ENCODE data around the gene RFXAP. TPM values are rescaled to one million over a fixed set of nuclear protein-coding genes. Genes with fewer than 3 reads are reported as not detected.

The RFXAP gene
- total RNA-seq, 1 donor = 2.6 TPM

DNA sequence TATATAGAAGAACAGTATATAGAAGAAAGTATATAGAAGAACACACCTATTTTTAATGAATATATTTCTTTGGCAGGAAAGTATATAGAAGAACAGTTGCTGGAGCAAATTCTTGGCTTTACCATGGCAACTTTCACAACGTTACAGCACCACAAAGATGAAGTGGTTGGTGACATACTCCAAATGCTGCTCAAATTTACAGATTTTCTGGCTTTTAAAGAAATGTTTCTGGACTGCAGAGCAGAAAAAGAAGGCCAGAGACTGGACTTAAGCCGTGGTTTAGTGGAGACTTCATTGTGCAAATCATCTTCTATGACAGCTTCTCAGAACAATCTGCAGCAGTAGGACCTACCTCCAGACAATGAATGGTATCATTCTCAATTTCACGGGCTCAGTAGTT lies 24.3 kb upstream of the RFXAP start:
- H3K4me3 ChIP-seq (ENCODE audit: low read depth, low read length) = no peak overlapping the region
- DNase-seq (ENCODE audit: low read depth) = no peak
- TF ChIP-seq, protein P1, sequence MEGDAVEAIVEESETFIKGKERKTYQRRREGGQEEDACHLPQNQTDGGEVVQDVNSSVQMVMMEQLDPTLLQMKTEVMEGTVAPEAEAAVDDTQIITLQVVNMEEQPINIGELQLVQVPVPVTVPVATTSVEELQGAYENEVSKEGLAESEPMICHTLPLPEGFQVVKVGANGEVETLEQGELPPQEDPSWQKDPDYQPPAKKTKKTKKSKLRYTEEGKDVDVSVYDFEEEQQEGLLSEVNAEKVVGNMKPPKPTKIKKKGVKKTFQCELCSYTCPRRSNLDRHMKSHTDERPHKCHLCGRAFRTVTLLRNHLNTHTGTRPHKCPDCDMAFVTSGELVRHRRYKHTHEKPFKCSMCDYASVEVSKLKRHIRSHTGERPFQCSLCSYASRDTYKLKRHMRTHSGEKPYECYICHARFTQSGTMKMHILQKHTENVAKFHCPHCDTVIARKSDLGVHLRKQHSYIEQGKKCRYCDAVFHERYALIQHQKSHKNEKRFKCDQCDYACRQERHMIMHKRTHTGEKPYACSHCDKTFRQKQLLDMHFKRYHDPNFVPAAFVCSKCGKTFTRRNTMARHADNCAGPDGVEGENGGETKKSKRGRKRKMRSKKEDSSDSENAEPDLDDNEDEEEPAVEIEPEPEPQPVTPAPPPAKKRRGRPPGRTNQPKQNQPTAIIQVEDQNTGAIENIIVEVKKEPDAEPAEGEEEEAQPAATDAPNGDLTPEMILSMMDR (IDR thresholded peaks at IDR 0.05; ENCODE audit: insufficient read depth, low read depth, low read length) = no peak

DNA sequence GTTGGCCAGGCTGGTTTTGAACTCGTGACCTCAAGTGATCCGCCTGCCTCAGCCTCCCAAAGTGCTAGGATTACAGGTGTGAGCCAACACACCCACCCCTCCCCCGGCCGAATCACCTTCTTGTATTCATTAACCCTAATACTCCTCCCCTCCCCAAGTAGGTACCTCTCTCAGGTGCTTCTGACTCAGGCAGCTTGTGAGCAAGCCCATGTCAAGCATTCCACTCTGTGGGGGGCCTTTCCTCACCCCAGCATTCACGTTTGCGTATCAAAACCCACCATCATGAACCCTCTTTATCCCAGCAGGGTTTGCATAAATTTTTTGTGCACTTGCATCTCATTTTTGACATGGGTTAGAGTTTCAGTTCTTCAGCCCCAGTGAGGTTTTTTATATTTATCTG lies 23.6 kb upstream of the RFXAP start:
- H3K4me3 ChIP-seq (ENCODE audit: low read depth, low read length) = no peak overlapping the region
- TF ChIP-seq, protein P1 (IDR thresholded peaks at IDR 0.05; ENCODE audit: insufficient read depth, low read depth, low read length) = no peak

DNA sequence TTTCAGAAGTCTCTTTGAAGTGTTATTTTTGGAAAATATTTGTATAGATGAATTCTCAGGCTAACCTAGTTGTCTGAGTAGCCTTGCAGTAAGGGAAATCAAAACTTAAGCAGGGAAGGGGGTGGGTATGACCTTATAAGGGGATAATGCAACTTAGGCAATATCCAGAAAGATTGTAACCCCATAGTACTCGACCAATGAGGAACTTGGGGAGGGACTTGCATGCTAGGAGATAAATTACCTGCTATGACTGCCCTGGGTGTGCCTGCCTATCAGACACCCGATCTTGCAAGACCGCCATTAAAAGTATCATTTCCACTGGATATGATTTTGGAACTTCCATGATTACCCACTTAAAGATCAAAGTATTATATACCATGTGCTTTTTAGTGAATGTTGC lies 23.0 kb upstream of the RFXAP start:
- no peak overlapping the region for H3K4me3 ChIP-seq (ENCODE audit: low read depth, low read length)
- no peak for DNase-seq (ENCODE audit: low read depth)
- TF ChIP-seq, protein P1 (IDR thresholded peaks at IDR 0.05; ENCODE audit: insufficient read depth, low read depth, low read length) = no peak

More for the DNA sequence above, 23.6 kb upstream of the RFXAP start:
- DNase-seq (ENCODE audit: low read depth) = no peak

DNA sequence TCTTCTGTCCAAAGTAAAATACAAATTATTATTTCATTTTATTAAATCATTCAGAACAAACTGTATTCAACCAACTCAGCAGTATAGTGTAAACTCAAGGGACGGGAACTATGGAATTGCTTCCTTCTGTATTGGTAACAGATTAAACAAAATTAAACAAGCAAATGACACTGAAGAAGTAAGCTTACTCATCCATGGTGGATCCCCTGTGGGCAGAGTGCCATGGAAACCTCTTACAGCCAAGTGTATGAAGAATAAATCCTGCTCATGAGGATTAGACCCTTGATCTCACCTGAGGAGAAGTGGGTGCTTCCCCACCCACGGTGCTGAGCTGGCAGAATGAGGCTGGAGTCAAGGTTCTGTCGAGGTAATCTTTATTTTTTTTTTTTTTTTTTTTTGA lies 18.0 kb upstream of the RFXAP start:
- TF ChIP-seq, protein P1 (IDR thresholded peaks at IDR 0.05; ENCODE audit: insufficient read depth, low read depth, low read length) = no peak
- no peak overlapping the region for H3K4me3 ChIP-seq (ENCODE audit: low read depth, low read length)
- no peak for DNase-seq (ENCODE audit: low read depth)

DNA sequence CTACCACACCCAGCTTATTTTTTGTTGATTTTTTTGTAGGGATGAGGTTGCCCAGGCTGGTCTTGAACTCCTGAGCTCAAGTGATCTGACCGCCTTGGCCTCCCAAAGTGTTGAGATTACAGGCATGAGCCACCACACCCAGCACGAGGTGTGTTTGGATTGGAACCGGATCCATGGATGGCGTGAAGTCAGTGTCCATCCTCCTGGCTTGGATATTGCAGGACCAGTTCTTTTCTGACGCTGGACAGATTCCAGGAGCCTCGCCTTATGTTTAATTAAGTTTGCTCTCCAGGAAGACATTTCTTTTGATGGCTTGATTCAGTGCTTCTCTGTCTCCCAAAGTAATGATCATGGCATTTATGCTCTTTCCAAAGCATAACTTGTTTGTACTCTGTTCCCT lies 14.4 kb upstream of the RFXAP start:
- no peak overlapping the region for H3K4me3 ChIP-seq (ENCODE audit: low read depth, low read length)
- no peak for DNase-seq (ENCODE audit: low read depth)
- TF ChIP-seq, protein P1 (IDR thresholded peaks at IDR 0.05; ENCODE audit: insufficient read depth, low read depth, low read length) = no peak

DNA sequence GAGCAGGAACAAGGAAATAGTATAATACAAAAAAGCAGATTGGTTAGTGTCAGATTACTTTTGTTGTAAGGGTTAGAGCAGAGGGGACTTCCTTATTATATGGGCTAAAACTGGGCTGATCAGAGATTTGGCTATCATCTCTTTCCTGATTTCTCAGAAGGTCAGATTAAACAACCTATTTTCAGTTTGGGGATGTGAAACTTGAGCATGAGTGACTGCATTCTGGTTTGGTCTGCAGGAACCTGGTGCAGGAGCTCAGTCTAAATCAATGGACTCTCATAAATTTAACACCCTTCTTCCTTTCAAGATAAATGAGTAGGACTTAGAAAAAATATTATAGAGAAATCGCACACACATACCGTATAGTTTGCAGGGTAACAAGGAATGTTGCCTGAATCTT lies 12.9 kb upstream of the RFXAP start:
- no peak for DNase-seq (ENCODE audit: low read depth)
- TF ChIP-seq, protein P1 (IDR thresholded peaks at IDR 0.05; ENCODE audit: insufficient read depth, low read depth, low read length) = no peak
- no peak overlapping the region for H3K4me3 ChIP-seq (ENCODE audit: low read depth, low read length)

DNA sequence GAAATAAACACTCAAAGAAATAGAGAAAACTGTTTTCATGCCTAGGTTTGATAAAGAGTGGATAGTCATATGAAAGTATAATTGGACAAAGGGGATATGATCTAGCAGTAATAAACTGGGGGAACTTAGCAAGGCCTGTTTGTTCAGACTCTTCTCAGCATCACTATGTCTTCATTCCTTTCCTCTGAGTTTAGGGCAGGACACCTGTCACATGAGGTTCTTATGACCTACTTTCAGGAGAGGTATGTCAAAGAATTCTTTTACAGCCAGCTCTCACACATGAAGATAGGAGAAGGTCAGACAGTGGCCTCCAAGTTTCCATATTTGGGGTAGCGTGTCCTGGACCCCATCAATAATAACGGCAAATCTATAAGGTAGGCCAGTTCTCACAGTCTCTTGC lies 11.4 kb upstream of the RFXAP start:
- no peak for DNase-seq (ENCODE audit: low read depth)
- TF ChIP-seq, protein P1 (IDR thresholded peaks at IDR 0.05; ENCODE audit: insufficient read depth, low read depth, low read length) = no peak
- no peak overlapping the region for H3K4me3 ChIP-seq (ENCODE audit: low read depth, low read length)
